GM12873 (cell line): ENCODE data around the gene RANBP17.

ENCODE experiments used
- CTCF ChIP-seq: IDR thresholded peaks from 2 replicates; pipeline ENCODE4 v1.5.1; 2012; ENCODE audit warnings: low read depth, mild to moderate bottlenecking, moderate library complexity, low read length, control low read depth; ENCODE audit not compliant: insufficient read depth; ENCODE audit errors: missing control alignments

Gene RANBP17

GRCh38 chr5:170832241-170832640, 29.6 kb upstream of the RANBP17 start:
- no peak for TF ChIP-seq CTCF

GRCh38 chr5:170836226-170836625, 25.6 kb upstream of the RANBP17 start:
- no peak for TF ChIP-seq CTCF

GRCh38 chr5:170843870-170844269, 17.9 kb upstream of the RANBP17 start:
- no peak for TF ChIP-seq CTCF

- TF ChIP-seq CTCF: no peak
Observed at GRCh38 chr5:170844651-170845050, 17.2 kb upstream of the RANBP17 start.

- TF ChIP-seq CTCF: no peak
Observed at GRCh38 chr5:170846416-170846815, 15.4 kb upstream of the RANBP17 start.

GRCh38 chr5:170846846-170847245, 15.0 kb upstream of the RANBP17 start:
- no peak for TF ChIP-seq CTCF

GRCh38 chr5:170848033-170848432, 13.8 kb upstream of the RANBP17 start:
- no peak for TF ChIP-seq CTCF
